Measurements from ENCODE around the gene ZNF407.

The ZNF407 gene

DNA sequence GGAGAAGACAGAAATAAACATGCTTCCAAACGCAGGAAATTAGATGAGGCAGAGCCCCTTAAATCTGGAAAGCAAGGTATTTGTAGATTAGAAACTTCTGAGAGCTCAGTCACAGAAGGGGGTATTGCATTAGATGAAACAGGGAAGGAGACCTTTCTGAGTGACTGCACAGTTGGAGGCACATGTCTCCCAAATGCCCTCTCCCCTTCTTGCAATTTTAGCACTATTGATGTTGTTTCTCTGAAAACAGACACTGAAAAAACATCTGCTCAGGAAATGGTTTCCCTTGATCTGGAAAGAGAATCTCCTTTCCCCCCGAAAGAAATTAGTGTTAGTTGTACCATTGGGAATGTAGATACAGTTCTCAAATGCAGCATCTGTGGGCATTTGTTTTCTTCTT lies 33.5 kb downstream of the ZNF407 start:
- DNase-seq (ENCODE audit: low spot score): no peak

DNA sequence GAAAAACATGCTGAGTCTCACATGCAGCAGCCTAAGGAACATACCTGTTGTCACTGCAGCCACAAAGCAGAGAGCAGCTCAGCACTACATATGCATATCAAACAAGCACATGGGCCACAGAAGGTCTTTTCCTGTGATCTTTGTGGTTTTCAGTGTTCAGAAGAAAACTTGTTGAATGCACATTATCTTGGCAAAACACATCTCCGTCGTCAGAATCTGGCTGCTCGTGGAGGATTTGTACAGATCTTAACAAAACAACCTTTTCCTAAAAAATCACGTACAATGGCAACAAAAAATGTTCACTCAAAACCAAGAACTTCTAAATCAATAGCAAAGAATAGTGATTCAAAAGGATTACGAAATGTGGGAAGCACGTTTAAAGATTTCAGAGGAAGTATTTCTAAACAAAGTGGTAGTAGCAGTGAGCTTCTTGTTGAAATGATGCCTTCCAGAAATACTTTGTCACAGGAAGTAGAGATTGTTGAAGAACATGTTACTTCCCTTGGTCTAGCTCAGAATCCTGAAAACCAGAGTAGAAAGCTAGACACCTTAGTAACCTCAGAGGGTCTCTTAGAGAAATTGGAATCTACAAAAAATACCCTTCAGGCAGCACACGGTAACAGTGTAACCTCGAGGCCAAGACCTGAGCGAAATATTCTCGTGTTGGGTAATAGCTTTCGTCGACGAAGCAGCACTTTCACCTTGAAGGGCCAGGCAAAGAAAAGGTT lies 34.1 kb downstream of the ZNF407 start:
- no peak for DNase-seq (ENCODE audit: low spot score)

DNA sequence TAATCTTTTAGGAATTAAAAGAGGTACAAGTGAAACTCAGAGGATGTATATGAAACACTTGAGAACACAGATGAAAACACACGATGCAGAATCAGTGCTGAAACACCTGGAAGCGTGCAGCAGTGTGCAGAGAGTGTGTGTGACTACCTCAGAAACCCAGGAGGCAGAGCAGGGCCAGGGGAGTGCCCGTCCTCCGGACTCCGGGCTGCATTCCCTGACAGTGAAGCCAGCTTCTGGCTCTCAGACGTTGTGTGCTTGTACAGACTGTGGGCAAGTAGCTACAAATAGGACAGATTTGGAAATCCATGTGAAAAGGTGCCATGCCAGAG lies 34.6 kb downstream of the ZNF407 start:
- DNase-seq (ENCODE audit: low spot score): no peak

DNA sequence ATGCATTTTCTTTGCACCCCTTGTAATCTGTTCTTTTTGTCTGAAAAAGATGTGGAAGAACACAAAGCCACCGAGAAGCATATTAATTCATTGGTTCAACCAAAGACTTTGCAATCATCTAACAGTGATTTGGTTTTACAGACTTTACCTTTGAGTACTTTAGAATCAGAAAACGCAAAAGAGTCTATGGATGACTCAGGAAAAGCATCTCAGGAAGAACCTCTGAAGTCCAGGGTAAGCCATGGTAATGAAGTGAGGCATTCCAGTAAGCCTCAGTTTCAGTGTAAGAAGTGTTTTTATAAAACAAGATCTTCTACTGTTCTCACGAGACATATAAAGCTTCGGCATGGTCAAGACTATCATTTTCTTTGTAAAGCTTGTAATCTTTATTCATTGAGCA lies 35.2 kb downstream of the ZNF407 start:
- no peak for DNase-seq (ENCODE audit: low spot score)

DNA sequence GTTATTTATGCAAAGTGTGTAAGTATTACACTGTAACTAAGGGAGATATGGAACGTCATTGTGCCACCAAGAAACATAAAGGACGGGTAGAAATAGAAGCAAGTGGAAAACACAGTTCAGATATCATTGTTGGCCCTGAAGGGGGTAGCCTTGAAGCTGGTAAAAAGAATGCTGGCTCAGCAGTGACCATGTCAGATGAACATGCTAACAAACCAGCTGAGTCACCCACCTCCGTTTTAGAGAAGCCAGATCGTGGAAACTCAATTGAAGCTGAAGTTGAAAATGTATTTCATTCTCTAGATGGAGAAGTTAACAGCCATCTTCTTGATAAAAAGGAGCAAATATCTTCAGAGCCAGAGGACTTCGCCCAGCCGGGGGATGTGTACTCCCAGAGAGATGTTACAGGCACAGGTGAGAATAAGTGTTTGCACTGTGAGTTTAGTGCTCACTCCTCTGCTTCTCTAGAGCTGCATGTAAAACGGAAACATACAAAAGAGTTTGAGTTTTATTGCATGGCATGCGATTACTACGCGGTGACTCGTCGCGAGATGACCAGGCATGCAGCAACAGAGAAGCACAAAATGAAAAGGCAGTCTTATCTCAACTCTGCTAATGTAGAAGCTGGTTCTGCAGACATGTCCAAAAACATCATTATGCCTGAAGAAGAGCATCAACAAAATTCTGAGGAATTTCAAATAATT lies 36.1 kb downstream of the ZNF407 start:
- no peak for DNase-seq (ENCODE audit: low spot score)

DNA sequence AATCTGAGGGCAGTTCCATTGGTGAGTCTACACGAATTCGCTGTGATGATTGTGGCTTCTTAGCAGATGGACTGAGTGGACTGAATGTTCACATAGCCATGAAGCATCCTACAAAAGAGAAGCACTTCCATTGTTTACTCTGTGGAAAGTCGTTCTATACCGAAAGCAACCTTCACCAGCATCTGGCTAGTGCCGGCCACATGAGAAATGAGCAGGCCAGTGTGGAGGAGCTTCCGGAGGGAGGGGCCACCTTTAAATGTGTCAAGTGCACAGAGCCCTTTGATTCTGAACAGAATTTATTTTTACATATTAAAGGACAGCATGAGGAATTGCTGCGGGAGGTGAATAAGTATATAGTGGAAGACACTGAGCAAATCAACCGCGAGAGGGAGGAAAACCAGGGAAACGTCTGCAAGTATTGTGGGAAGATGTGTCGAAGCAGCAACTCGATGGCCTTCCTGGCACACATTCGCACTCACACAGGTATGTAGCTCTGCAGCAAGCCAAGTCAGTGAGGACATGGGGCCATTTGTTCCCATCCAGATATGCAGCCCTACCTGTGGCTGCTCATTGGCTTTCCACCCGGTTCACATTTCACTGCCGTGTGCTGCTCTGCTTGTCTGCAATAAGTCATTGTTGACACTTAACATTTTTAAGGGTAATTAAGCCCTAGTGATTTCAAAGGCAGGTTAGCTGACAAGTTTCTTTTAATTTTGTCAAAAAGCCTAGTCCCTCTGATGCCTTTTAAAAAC lies 37.7 kb downstream of the ZNF407 start:
- DNase-seq (ENCODE audit: low spot score): no peak

DNA sequence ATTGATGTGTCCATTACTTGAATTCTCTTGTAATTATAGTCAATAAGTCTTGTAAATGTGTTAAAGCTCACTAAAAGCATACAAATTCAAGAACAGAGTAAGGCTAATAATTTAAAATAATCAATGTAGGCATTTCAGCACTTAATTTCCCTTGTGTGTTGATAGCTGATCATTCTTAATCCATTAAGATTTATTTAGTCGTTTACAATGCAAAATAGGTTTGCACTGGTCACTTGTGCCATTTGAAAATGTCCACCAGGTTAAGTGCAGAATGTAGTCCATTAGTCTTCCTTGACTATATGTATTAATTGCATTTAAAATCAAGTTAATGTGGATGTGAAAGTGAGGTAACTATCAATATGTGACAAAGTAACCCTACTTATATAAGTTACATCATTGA lies 39.4 kb downstream of the ZNF407 start:
- no peak for DNase-seq (ENCODE audit: low spot score)

DNA sequence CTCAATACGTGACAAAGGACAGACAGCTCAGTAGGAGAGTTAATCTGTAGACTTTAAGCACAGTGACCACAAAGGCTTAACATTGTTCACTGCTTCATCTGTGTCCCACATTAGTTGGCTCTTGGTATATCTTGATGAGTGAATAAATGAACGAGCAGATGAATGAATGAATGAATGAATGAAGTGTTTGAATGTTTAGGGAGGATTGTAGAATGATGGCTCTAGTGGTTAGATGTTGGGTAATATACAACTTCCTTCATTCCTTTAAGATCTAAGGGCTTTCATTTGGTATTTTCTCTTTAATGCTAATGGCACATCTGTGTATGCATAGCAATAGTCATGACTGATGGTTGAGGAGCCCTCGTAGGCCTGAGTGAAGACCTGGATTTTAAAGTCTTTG lies 40.5 kb downstream of the ZNF407 start:
- no peak for DNase-seq (ENCODE audit: low spot score)

DNA sequence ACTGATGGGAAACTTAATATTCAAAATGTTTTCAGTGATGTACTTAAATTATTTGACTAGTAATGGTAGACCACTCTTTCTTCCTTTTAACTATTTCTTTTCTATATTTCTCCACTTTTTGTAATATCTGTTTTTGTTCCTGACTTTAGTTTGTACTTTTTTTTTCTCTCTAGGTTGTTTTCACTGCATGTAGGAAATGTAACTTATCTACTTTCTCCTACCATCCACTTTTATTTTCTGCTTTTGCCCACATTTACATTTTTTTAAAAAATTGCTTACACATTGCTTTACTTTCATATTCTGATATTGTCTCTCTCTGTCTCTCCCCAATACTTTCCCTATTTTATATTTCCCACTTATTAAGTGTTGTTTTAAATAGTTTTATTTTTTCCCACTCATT lies 47.0 kb downstream of the ZNF407 start:
- no peak for DNase-seq (ENCODE audit: low spot score)

DNA sequence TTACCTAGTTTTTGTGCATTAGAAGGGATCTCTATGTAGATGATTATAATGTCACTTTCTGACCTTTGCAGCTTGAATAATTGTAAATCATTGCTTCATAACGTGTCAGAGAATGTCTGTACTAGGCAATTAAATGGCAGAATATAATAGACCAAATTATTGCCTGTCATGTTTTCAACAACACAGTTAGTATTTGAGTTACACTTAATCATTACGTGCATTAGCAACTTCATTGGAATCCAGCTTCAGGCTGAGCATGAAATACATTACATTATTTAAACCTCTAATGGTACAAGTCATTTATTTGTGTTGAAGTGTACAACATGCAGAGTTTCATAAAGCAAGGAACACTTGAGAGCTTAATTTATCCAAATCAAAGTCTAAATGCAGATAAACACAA lies 48.0 kb downstream of the ZNF407 start:
- no peak for DNase-seq (ENCODE audit: low spot score)

DNA sequence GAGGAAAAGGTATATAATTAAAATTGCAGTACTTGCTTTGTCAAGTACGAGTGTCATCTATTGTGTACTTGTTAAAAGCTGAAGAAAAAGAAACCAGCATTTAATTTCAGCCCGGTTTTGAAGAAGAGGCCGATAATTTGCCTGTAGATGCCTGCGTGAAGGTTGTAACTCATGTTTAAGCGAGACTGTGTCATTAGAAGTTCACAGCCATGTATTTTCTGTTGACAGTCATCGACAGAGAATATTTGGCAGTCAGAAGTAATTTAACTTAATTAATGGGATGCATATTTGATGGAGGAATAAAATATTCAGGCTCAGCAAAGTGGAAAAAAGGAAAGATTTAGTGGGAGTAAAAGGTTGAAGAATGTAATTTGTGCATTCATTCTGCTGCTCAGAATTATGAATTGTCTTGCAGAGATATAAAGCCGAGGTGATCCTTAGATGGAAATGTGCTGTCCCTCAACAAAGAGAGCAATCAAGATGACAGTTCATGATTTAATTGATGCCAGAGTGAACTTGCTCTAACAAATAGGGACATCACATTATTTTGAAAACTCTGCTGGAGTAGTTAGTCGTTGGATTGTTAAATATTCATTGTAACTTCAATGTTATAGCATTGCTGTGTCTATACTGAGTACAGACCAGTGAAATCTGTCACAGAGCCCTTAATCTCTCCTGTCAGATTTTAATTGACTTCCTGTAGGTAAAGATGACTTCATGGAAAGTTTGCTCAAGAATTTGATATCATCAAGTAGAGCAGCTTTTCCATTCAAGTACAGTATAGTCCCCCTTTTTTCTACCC lies 53.9 kb downstream of the ZNF407 start:
- DNase-seq (ENCODE audit: low spot score): no peak

DNA sequence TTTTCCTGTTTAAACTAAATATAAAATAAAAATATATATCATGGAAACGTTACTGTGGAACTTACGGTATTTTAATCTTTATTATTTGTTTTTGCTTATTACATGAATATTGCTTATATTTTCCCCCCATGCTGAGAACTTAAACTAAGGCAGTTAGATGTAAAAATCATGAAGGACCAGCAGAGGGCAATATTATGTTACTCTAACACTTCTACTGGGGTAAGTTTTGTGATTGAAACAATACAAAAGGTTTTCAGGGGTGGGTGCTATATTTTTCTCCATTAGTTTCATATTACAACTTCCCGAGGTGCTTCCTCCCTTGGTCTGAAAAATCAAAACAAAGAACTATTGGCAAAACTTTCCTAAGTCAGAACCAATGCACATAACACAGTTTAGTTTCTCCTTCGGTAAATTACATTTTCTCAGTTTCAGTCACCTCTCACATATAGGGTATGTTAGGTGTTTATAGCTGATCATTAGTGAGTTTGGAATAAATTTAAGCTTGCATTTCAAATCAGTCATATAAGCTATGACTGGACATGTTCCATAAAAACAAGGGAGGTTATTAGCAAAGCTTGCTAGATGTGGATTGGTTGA lies 54.8 kb downstream of the ZNF407 start:
- DNase-seq (ENCODE audit: low spot score): peak; percentile 45

DNA sequence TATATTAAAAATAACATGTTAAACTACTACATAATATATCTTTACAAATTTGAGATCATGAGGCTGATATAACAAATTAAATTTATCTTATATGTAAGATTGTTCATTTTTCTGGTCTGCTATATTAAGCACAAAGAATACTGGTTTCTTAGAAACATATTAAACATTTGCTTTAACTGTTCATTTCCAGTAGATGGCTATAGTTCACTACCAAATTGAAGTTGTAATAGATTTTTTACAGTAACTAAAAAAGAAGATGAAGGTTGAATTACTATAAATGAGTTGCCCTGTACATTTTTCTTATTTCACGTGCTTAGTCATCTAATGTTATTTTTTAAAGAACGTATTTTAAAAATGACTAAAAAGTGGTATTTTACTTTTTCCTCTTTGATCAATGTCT lies 57.0 kb downstream of the ZNF407 start:
- DNase-seq (ENCODE audit: low spot score): no peak

DNA sequence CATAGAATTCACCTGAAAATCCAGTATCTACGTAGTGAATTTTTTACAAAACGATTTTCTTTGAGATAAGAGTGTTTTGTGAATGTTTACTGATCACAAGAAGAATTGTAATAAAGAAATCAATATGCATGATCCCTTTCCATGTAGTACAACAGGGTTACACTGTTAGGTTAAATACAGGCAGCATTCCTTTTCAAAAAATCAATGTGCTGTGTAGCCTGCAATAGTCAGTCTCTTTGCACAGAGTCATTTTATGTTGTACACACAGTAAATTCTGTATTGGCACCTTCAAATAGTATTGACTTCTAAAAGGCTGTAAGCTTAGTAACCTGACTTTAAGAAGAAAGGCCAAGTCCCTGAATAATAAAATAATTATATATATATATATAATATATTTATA lies 63.3 kb downstream of the ZNF407 start:
- no peak for DNase-seq (ENCODE audit: low spot score)

DNA sequence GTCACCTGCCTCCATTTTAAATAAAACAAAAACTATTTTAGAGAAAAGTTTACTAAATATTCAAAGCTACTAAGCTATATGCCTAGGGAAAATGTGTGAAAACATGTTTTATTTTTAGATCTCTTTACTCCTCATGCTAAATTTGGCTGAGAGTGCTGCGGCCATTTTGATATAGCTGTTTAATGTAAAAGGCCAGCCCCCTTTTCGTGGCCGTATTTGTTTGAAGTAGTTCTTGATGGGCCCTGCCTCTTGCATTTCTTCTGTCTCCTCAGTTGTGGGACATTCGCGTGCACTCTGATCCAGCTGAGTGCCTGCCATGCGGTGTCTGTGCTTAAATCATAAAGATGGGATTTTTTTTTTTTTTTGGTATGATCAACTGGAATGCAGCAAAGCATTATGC lies 64.0 kb downstream of the ZNF407 start:
- no peak for DNase-seq (ENCODE audit: low spot score)

DNA sequence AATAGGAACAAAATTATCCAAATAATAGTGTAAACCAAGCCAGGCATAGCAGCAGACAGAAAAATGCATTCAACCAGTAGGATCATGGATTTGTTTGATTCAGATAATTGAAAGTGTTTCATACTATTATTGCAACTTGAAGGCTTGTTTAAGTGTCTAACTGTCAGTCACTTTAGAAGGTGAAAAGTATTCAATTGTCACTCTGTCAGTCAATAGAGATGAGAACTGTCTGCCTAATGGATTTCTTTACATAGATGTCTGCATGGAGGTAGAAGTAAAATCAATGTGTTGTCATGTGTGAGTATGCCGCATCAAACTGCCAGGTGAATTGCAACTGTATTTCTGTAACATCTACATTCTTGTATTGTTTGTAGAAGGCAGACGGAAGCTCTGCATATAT lies 65.0 kb downstream of the ZNF407 start:
- no peak for DNase-seq (ENCODE audit: low spot score)

DNA sequence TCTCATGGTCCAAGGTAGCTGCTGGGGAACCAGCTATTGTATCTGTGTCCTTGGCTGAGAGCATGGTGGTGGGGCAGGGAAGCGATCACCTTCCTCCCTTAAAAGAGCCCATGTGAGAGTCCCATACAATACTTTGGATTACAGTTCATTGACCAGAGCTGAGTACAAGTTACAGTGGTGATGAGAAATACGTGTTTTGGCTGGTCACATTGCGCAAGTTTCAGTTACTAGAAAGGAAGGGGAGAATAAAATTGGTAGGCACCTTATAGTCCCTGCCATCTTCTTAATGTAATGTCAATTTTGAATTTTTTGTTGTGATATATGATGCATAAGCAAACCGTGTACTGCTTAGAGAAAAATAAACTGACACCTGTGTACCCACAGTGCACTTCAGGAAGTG lies 67.7 kb downstream of the ZNF407 start:
- no peak for DNase-seq (ENCODE audit: low spot score)

DNA sequence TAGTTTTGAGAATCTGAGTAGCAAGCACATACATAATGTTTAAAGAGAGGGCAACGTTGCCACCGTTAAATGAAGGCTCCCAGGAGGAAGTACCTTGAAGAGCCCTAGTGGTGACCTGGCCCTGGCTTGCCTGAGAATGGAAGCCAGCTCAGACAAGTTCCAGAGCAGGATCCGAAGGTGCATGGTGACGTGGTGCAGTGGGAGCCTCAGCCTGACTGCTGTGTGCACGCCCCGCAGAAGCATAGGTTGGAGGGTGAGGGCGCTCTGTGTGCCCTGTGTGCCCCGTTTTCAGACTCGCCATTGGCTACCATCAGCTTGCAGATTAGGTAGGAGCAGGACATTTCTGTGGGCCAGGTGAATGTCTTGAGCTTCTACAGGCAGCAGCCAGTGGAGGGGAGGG lies 68.2 kb downstream of the ZNF407 start:
- DNase-seq (ENCODE audit: low spot score): no peak

DNA sequence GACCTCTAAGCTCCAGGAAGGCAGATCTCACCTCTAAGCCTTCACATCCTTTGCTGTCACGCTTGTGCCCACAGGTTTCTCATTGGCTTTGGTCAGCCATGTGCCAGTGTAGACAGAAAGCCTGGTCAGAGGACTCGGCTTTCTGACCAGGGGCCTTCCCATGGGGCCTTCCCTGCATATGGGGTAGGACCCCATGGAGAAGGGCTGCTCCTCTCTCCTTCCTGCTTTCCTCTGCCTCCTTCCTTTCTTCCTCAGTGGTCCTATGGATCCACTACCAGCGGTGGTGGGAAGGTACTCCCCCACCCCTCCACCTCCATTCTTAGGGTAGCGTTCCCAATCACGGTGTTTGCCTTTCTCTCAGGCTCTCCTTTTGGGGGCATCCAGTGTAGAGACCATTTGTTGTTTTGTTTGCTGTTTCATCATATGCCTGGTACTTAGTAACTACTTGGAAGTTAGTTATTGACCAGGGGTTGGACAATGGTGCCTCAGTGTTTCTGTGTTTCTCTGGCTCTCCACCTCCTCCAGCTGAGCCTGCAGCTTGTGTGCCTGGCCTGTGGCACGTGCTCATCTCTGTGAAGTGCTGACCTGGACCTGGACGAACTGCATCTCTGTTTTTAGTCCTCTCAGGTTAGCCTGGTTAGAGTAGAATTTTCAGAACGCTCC lies 71.6 kb downstream of the ZNF407 start:
- no peak for DNase-seq (ENCODE audit: low spot score)

DNA sequence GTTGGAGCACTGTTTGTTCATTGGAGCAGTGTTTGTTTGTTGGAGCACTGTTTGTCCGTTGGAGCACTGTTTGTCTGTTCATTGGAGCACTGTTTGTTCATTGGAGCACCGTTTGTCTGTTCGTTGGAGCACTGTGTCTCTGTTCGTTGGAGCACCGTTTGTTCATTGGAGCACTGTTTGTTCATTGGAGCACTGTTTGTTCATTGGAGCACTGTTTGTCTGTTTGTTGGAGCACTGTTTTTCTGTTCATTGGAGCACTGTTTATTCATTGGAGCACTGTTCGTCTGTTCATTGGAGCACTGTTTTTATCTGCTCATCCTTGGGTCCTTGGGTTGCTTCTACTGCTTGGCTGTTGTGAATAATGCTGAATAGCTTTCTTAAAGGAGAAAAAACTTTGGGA lies 74.7 kb downstream of the ZNF407 start:
- DNase-seq (ENCODE audit: low spot score): no peak

DNA sequence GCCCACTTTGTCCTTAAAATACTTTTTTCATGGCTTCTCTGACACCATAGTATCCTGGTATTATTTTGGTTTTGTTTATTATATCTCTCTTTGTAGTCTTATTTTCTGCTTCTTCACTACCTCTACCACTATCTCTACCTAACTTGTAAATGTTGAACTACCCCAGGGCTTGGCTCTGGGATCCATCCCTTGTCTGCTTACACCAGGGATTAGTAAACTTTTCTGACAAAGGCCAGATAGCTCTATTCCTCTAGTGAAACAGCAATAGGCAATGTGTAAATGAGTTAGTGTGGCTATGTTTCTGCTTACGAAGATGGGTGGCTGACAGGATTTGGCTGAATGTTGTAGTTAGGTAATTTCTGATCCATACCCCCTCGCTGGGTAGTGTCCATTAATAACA lies 76.8 kb downstream of the ZNF407 start:
- DNase-seq (ENCODE audit: low spot score): no peak

All from Ammon's horn (tissue), 1 donor.